Measurements from ENCODE around the gene MT2A.
"Not testable (repeated sequence)": the region's sequence is repeated elsewhere in the genome, so short reads cannot be mapped to it uniquely, and the experiment has no call there.

Gene MT2A

DNA sequence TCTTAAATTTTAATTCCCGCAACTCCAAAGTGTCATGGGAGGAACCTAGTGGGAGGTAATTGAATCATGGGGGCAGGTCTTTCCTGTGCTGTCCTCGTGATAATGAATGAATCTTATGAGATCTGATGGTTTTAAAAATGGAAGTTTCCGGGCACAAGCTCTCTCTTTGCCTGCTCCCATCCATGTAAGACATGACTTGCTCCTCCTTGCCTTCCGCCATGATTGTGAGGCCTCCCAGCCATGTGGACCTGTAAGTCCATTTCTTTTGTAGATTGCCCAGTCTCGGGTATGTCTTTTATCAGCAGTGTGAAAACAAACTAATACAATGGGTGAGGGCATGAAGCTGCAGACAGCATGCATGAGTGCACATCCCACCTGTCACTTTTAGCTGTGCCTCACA, 14.8 kb downstream of the MT2A start:
- DNase-seq = not testable (repeated sequence)

DNA sequence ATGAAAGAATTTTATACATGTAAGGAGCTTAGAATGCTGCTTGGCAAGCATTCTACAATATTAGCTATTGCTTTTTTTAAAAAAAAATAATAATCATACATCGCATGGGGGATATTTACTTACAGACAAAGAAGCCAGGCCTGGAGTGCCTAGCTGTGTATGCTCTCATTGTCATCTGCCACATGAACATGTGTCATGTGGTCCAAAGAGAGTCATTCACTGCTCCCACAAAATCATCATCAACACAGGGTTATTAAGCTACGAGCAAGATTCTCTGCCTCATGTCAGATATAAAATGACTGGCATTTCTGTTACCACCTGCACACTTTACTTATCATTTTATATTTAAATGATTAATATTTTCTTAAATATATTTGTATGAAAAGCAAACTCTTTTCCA, 15.3 kb downstream of the MT2A start:
- no peak for DNase-seq

DNA sequence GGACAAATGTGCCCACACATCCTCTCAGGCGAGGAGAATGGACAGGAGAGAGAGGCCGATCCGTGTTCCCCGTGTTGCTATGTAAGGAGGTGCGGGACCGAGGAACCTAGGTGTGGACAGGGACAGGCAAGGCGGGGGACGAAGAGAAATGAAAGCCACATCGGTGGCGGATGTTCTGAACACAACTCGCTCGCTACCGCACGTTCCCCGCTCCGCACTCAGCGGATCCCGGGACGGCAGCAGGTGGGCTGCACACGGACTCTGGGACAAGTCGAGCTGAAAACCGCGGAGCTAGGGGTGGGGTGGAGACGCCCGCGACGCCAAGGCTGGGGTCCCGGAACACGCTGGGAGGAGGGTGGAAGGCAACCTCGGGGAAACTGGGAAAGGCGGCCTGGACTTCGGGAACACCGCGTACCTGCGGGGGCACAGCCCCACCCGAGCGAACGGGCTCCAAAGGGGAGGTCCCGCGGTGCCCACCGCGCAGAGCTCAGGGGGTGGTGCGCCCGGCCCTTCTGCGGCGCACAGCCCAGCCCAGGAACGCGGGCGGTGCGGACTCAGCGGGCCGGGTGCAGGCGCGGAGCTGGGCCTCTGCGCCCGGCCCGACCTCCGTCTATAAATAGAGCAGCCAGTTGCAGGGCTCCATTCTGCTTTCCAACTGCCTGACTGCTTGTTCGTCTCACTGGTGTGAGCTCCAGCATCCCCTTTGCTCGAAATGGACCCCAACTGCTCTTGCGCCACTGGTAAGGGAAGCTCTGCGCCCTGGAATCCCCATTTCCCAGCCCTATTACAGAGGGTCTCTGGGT, 17.0 kb downstream of the MT2A start, which contains the start of gene MT1E:
MT1E (plus strand) TSS at position 642 of the 803 bp plus-strand sequence; CDS start at position 713, 71 bp downstream.
- DNase-seq = peak; percentile 88

DNA sequence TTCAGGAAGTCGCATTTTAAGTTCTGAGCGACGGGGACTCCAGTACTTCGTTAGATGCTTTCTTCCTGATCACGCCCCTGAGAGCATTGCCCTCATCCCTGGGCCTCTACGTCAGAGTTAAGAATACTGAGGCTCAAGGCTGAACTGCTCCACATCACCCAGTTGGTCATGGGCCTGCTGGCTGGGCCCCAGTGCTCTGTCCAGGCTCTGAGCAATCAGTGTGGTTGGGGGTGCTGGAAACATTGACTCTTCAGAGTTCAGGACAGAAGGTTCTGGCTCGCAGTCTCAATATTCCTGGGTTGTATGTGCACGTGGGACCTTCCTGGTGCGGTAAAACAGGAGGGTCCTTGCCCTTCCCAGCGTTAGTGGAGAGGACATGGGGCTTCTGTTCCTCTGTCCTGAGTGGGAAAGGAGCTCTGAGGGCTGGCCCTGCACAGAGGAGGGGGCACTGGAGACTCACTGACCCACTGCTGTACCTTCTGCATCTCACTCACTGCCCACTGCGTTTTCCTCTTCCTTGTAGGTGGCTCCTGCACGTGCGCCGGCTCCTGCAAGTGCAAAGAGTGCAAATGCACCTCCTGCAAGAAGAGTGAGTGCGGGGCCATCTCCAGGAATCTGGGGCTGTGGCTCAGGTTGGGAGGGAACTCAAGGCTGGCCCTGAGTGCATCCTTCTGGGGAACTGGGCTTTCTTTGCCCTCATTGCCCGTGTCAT, 17.7 kb downstream of the MT2A start:
- peak; percentile 68 for DNase-seq

DNA sequence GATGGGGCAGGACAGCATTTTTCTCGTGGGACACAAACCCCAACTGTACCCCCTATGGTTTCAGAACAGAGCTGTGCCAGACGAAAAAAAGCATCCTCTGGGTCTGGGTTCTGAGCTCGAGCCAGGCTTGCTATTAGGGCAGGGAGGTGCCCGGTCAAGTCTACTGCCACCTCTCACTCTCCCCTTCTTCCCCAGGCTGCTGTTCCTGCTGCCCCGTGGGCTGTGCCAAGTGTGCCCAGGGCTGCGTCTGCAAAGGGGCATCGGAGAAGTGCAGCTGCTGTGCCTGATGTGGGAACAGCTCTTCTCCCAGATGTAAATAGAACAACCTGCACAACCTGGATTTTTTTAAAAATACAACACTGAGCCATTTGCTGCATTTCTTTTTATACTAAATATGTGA, 18.3 kb downstream of the MT2A start:
- no peak for DNase-seq

DNA sequence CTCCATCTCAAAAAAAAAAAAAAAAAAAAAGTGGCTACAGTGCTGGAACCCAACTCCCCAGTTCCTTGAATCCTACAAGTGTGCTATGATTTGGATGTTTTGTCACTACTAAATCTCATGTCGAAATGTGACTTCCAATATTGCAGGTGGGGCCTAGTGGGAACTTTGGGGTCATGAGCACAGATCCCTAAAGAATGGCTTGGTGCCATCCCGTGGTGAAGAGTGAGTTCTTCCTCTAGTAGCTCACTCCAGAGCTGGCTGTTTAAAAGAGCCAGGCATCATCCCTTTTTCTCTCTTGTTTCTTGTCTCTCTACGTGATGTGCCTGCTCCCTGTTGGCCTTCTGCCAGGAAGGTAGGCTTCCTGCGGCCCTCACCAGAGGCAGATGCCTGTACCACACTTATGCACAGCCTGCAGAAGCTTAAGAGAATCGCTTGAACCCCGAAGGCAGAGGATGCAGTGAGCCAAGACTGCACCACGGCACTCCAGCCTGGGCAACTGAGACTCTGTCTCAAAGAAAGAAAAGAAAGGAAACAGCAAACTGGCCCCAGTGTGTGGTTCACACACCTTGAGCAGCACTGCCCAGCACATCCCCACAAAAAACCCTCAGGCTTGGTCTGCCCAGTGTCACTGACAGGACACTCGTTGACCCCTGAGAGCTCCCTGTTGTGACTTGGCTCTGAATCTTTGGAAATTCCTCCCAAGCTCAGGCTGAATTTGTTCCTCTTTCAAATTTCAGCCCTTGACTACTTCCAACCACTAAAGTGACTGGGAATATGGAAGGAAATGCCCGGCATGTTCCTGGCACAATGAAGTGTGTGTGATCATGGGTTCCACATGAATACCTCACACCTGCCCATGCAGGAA, 20.3 kb downstream of the MT2A start:
- no peak for DNase-seq

DNA sequence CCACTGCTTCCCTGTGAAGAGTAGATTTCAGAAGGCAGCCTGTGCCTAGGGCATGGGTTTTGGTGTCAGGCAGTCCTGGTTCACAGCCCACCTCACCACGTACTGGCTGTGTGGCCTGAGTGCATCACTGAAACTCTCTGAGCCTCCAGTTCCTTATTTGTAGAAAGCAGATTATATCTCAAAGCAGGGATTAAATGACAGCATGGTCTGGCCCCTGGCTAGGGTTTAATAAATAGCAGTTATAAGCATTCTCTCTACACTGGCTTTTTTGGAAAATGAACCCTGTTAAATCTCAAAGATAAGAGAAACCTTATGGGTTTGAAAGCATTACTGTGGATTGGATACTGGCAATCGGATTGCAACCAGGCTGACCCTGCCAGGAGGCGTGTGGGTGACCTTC, 21.1 kb downstream of the MT2A start:
- no peak for DNase-seq

DNA sequence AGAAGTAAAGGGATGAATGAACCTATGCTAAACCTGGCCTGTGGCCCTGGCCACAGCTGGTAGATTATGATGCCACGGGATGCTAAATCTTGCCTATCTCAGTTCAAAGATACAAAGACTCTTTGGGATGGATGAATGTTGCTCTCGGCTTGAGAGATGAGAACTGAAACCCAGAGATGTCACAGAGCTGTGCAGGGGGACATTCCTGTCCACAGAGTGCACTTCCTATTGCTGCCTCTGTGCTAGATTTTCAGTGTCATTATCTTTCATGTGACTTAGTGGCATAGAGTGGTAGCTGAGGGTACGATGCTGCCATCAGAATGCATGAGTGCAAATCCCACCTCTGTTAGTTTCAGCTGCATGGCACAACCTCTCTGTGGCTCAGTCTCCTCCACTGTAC, 21.8 kb downstream of the MT2A start:
- DNase-seq = no peak

DNA sequence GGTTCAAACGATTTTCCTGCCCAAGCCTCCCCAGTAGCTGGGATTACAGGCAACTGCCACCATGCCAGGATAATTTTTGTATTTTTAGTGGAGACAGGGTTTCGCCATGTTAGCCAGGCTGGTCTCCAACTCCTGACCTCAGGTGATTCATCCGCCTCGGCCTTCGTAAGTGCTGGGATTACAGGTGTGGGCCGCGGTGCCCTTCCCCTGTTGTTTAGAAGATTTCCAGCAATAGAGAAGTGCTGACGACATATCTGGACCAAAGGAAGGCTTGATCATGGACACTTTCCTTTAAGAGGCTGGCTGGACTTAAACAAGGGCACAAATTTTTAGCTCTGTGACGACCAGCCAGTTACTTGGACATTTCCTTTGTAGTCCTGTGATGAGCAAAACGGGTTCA, 22.8 kb downstream of the MT2A start:
- DNase-seq = no peak

DNA sequence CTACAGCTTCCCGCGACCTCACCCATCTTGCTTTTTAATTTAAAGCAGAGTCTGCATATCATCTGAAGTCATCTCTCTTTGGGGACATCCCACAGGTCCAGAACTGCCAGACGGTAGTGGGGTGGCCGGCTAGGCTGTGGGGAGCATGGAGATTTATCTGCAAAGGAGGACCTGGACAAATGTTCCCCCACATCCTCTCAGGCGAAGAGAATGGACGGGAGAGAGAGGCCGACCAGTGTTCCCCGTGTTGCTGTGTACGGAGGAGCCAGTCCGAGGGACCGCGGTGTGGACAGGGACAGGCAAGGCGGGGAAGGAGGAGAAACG, 23.4 kb downstream of the MT2A start:
- DNase-seq = no peak

DNA sequence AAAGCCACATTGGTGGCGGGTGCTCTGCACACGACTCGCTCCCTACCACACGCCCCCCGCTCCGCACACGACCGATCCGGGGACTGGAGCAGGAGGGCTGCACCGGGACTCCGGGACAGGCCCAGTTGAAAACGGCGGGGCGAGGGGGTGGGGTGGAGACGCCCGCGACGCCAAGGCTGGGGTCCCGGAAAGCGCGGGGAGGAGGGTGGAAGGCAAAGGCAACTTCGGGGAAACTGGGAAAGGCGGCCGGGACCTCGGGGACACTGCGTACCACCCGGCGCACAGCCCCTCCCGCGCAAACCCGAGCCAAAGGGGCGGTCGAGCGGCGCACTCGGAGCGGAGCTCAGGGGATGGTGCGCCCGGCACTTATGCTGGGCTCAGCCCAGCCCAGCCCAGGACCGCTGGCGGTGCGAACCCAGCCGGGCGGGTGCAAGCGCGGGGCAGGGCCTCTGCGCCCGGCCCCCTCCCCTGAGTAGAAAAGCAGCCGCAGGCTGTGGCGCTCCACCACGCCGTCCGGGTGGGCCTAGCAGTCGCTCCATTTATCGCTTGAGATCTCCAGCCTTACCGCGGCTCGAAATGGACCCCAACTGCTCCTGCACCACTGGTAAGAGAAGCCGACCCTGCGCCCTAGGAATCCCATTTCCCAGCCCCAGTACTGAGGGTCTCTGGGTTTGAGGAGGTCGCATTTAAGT, 23.9 kb downstream of the MT2A start, which contains the start of gene MT1M:
MT1M (plus strand) TSS at position 504 of the 692 bp plus-strand sequence; CDS start at position 577, 73 bp downstream.
- DNase-seq = no peak

DNA sequence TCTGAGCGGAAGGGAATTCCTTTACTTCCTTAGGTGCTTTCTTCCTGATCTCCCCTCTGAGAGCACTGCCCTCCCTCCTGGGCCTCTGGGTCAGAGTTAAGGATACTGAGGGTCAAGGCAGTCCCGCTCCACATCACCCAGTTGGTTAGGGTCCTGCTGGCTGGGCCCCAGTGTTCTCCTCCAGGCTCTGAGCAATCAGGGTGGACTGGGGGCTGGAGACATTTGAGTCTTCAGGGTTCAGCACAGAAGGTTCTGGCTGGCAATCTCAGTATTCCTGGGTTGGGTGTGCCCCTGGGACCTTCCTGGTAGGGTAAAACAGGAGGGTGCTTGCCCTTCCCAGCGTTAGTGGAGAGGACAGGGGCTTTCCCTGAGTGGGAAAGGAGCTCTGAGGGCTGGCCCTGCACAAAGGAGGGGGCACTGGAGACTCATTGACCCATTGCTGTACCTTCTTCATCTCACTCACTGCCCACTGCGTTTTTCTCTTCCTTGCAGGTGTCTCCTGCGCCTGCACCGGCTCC, 24.5 kb downstream of the MT2A start:
- no peak for DNase-seq

DNA sequence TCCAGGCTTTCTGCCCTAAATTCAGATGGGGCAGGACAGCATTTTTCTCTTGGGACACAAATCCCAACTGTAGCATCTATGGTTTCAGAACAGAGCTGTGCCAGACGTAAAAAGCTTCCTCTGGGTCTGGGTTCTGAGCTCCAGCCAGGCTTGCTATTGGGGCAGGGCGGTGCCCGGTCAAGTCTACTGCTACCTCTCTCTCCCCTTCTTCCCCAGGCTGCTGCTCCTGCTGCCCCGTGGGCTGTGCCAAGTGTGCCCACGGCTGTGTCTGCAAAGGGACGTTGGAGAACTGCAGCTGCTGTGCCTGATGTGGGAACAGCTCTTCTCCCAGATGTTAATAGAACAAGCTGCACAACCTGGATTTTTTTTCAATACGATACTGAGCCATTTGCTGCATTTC, 25.2 kb downstream of the MT2A start:
- no peak for DNase-seq

DNA sequence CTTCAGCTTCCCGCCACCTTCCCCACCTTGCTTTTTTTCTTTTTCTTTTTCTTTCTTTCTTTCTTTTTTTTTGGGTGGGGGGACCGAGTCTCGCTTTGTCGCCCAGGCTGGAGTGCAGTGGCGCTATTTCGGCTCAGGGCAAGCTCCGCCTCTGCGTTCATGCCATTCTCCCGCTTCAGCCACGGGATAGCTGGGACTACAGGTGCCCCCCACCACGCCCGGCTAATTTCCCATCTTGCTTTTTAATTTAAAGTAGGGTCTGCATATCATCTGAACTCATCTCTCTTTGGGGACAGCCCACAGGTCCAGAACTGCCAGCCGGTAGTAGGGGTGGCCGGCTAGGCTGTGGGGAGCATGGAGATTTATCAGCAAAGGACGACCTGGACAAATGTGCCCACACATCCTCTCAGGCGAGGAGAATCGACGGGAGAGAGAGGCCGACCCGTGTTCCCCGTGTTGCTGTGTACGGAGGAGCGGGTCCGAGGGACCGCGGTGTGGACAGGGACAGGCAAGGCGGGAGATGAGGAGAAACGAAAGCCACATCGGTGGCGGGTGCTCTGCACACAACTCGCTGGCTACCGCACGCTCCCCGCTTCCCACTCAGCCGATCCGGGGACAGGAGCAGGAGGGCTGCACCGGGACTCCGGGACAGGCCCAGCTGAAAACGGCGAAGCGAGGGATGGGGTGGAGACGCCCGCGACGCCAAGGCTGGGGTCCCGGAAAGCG, 26.5 kb downstream of the MT2A start:
- no peak for DNase-seq

DNA sequence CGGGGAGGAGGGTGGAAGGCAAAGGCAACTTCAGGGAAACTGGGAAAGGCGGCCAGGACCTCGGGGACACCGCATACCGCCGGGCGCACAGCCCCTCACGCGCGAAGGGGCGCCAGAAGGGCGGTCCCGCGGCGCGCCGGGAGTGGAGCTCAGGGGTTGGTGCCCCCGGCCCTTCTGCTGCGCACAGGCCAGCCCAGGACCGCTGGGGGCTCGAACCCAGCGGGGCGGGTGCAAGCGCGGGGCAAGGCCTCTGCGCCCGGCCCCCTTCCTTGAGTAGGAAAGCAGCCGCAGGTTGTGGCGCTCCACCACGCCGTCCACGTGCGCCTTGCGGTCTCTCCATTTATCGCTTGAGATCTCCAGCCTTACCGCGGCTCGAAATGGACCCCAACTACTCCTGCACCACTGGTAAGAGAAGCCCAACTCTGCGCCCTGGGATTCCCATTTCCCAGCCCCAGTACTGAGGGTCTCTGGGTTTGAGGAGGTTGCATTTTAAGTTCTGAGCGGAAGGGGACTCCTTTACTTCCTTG, 27.1 kb downstream of the MT2A start:
- DNase-seq = no peak

DNA sequence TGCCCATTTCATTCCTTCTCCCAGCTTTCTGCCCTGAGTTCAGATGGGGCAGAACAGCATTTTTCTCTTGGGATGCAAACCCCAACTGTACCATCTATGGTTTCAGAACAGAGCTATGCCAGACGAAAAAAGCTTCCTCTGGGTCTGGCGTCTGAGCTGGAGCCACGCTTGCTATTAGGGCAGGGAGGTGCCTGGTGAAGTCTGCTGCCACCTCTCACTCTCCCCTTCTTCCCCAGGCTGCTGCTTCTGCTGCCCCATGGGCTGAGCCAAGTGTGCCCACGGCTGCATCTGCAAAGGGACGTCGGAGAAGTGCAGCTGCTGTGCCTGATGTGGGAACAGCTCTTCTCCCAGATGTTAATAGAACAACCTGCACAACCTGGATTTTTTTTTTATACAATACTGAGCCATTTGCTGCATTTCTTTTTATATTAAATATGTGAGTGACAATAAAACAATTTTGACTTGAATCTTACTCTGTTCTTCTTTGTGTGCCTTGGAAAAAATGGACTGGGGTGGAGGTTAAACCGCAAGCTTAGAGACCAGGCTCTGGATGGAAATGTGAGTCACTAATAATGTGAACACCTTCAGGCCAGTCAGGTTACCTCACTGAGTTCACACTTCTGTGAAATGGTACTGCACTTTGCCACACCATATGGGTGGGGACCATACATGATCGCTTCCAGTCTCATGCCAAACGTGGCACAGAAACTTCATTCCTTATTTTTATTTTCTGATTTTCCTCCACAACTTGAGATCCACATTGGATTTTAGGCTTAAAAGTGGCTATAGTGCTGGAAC, 28.4 kb downstream of the MT2A start:
- no peak for DNase-seq

DNA sequence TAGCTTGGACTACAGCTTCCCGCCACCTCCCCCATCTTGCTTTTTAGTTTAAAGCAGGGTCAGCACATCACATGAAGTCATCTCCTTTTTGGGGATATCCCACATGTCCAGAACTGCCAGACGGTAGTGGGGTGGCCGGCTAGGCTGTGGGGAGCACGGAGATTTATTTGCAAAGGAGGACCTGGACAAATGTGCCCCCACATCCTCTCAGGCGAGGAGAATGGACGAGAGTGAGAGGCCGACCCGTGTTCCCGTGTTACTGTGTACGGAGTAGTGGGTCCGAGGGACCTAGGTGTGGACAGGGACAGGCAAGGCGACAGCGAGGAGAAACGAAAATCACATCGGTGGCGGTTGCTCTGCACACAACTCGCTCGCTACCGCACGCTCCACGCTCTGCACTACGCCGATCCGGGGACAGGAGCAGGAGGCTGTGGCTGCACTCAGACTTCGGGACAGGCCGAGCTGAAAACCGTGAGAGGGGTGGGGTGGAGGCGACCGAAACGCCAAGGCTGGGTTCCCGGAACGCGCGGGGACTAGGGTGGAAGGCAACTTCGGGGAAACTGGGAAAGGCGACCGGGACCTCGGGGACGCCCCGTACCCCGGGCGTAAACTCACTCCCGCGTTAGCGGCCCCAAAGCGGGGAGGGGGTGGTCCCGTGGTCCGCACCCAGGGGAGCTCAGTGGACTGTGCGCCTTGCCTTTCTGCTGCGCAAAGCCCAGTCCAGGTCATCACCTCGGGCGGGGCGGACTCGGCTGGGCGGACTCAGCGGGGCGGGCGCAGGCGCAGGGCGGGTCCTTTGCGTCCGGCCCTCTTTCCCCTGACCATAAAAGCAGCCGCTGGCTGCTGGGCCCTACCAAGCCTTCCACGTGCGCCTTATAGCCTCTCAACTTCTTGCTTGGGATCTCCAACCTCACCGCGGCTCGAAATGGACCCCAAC, 29.7 kb downstream of the MT2A start, which contains the start of gene MT1A:
MT1A (plus strand) TSS at position 853 of the 937 bp plus-strand sequence; CDS start at position 926, 73 bp downstream.
- DNase-seq = no peak

DNA sequence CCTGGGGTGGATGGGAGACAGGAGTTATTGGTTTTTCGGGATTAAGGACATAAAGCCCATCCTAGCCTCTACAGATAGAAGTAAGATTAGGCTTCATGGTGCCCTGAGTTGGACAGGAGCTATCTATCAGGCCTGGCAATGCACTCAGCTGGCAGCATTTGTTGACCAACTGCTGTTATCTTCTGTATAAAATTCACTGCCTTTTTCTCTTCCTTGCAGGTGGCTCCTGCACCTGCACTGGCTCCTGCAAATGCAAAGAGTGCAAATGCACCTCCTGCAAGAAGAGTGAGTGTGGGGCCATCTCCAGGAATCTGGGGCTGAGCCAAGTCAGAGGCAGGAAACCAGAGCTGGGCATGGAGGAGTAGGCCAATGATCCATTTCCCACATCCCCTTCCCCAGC, 30.7 kb downstream of the MT2A start:
- DNase-seq = no peak

DNA sequence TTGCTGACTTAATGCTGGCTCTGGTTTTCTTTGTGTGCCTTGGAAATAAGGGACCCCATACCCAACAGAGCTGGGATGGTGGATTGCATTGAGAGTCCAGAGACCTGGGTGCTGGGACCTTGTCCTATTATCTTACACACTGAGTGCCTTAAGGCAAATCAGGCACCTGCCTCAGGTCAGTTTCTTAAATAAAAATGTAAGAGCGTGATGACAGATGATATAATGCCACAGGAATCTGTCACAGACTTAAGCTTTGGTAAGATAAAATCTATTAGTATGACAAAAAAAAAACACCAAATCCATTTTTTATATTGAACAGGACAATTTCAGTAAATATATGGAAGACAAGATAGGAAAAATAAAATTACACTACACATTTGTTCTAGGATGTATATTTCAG, 31.7 kb downstream of the MT2A start:
- DNase-seq = no peak

Data from fibroblast of skin of right biceps (primary cell).